HG03457 (cell line): ENCODE data around the gene LMCD1.

Experiments
- ATAC-seq: cut with Tn5 transposase; IDR thresholded peaks from one replicate; pipeline ENCODE4 v1.9.1; 2021; ENCODE audit warnings: moderate number of reproducible peaks; ENCODE audit not compliant: unreplicated experiment

LMCD1 gene

GRCh38 chr3:8530581-8530980, 29.0 kb downstream of the LMCD1 start:
- no peak for ATAC-seq

DNA sequence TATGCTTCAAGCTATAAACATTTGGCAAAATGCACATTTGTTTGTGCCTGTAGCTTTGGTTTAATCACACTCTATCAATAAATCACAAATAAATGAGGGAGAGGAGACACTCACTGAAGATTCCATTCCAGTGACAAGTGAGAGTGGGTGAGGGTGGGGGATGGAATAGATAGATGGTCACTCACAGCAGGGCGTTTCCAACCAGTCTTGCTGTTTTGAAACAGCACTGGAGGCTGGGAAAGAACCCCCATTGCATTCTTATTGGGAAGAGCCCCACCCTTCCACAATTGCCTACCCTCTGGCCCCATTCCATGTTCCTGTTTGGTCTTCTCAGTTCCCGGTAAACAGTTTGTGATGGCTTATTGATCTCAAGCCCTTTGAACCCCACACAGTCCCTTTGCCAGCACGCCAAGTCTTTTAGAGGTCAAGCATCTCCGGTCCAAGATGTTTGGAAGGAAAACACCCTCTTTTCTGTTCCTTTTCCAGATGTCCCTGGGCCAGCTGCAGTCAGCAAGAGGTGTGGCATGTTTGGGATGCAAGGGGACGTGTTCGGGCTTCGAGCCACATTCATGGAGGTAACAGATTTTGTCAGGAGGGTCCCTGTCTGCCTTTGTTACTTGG, 30.7 kb downstream of the LMCD1 start:
- ATAC-seq: no peak

GRCh38 chr3:8536096-8537056, 34.8 kb downstream of the LMCD1 start:
- ATAC-seq: no peak

- ATAC-seq: no peak
Measured at GRCh38 chr3:8537440-8537839, 35.8 kb downstream of the LMCD1 start.

DNA sequence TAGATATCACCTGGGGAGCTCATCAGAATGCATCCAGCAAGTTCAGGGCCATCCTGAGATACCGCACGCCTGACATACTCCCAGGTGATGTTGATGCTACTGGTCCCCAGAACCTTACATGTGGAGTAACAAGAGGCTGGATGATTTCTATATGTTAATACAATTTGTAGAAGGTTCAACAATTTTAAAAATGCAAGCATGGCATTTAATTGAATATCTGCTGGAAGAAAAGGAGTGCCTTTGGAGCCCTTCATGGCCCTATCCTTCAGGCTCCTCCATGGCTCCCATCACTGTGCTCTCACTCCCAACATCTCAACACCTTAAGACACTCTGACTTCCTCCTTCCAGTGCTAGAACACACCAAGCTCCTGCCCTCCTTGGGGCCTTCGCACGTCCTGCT, 36.6 kb downstream of the LMCD1 start:
- no peak for ATAC-seq

DNA sequence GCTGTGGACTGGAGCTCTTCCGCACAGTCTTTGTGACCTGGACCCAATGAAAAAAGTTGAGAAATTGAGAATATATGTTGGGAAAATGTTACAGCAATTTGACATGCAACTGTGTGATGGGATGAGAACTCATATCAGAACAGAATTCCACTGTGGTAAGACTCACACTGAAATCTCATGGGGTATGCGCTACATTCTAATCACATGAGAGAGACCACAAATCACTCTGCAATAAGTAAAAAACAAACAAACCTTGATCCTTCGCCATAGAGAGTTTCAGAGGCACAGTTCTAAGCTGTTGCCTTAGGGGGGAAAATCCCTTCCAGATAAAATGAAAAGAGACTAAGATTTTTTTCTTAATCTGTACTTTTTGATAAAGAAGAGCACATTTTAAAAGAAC, 37.3 kb downstream of the LMCD1 start:
- ATAC-seq: no peak

- no peak for ATAC-seq
Measured at GRCh38 chr3:8539419-8539818, 37.8 kb downstream of the LMCD1 start.

DNA sequence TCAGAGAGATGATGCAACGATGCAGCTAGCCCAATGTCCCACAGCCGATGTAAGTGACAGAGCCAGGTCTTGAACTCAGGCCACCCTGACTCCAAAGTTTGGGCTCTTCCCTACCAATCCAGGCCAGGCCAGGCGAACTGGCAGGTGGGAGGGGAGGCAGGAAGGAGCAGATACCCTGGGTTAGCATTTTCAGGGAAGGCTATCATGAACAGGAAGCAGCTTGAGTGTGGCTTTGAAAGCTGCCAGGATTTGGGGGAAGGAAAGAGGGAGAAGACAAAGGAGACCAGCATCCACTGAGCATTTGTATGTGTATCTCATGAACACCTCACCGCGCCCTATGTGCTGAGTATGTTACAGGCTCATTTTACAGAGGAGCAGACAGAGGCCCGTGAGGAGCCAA, 38.8 kb downstream of the LMCD1 start:
- no peak for ATAC-seq

DNA sequence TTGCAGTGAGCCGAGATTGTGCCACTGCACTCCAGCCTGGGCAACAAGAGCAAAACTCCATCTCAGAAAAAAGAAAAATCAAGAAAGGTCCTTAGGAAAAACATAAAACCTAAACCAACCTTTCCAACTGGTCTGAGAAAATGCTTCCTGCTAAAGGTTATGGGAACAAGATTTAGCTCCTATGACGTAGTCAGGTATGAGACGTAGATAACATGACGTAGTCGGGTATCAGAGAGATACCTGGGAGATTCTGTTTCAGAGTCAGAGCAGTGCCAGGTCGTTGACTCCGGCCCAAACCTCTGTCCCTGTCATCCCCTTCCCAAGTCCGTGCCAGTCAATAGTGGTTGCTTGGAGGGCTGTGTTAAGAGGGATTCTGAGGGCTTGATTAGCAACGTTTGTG, 39.9 kb downstream of the LMCD1 start:
- ATAC-seq: no peak

DNA sequence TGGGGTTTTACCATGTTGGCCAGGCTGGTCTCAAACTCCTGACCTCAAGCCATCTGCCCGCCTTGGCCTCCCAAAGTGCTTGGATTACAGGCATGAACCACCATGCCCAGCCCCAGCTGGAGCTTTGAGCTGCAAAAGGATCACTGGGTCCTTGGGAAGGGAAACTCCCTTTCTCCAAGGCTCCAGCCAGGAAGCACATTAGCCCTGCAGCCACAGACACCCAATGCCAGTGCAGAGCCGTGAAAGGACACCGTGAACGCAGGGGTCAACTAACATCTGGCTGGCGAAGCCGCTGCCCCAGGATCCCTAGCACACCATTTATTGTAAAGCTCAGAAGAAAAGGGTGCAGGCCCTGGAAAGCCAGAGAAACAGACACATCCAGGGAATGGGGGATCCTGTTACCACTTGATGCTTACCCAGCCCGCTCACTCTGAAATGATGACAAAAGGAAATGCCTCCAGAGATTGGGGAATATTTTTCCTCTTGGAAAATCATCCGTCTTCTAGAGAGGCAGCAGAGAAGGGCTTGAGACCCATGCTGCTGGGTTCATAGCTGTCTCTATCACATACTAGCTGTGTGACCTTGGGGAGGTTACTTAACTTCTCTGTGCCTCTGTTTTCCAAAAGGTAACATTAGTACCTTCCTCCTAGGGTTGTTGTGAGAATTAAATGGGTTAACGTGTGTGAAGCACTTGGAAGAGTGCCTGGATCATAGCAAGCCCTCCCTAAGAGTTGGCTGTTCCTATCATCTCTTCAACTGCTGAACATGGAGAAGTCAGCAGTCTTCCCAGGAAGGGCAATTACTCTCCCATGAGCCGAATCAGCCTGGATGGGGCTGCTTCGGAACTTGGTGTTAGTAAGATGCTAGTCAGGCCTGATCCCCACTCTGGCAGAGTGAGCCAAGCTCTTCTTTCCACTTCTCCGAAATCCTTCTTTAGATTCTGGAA, 40.8 kb downstream of the LMCD1 start:
- no peak for ATAC-seq

DNA sequence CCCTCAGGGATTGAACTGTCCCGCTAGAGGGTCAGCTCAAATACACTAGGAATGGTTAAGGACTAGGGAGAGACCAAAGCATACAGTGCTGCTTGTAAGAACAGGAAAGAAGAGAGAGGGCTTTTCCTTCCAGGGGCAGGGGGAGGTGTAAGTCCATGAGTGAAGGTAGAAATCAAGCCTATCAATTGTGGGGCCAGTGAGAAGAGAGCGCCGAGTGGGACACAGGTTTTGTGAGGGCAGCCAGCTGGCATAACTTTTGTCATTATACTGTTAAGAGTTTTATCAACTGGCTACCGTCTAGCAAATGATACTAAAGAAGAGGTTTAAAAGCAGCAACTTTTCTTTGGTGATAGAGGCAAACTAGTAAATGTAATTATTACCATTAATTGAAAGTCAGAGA, 45.0 kb downstream of the LMCD1 start:
- ATAC-seq: no peak

DNA sequence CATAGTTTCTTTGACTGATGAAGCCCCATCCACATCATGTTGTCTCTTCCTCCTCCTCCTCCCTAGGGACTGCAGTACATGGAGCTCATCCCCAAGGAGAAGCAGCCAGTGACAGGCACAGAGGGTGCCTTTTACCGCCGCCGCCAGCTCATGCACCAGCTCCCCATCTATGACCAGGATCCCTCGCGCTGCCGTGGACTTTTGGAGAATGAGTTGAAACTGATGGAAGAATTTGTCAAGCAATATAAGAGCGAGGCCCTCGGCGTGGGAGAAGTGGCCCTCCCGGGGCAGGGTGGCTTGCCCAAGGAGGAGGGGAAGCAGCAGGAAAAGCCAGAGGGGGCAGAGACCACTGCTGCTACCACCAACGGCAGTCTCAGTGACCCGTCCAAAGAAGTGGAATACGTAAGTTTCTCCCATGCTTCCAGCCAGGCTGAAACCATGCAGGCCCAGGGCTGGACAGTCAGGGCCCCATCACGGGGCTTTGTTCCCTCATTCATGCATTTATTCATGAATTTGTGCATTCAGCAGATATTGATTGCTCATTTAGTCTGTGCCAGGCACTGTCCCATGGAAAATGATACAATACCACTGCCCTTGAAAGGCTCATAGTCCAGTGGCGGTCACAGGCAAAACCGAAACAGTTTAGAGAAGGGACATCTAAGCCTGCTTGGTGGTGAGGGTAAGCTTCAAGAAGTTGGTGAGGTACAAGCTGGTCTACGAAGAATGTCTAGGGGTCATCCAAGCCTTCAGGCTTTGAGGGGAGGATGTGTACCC, 47.1 kb downstream of the LMCD1 start:
- ATAC-seq: no peak

DNA sequence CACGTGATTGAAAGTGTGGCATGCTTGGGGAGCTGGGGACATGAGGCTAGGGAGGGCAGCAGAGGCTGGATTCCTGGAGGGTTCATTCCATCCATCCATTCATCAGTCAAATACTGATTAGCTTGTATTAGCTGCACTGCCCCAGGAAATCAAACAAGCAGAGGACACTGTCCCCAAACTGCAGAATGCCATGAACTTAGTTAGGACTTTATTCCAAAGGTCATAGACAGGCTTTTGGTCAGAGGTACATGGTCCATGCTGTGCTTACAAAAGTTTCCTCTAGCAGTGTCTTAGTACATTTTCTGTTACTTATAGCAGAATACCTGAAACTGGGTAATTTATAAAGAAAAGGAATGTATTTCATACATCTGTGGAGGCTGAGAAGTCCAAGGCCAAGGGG, 47.7 kb downstream of the LMCD1 start:
- ATAC-seq: no peak

GRCh38 chr3:8550611-8551010, 49.0 kb downstream of the LMCD1 start:
- ATAC-seq: no peak

DNA sequence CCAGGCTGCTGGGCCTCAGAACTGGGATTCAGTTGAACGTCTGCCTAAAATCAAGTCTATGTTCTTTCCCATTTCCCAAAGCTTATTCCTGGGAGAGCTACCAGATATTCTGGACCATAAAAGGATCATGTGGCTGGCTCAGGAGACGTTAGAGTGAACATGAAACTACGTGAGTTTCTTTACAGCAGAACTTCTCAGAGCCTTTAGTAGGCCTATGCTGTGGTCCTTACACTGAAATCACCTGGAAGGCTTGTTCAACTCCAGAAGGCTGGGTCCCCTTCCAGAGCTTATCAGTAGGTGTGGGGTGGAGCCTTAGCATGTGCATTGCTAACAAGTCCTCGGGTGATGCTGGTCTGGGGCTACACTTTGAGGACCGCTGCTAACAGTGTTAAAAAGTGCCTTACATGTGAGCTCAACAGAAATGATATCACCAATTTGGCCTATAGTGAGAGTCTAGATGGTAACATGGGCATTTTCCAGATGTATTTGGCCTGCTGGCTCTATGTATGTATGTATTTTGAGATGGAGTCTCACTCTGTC, 50.7 kb downstream of the LMCD1 start:
- ATAC-seq: no peak

DNA sequence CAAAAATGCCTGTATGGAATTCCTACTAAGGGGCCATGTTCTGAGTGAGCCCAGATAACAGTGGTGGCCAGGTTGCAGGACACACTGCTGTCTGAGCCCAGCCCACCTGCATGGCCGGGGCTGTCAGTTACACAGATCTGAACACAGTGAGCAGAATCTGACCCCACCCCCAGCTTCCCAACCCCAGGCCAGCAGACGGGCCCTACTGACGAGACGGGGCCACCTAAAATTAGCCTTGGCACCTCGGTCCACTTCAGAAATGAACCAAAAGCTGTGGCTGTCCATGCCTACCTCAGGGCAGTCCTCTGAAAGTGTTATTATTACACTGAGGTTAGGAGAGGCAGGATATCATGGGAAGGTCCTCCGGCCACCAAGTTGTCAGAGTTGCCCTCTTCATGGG, 51.8 kb downstream of the LMCD1 start:
- no peak for ATAC-seq

- ATAC-seq: no peak
Measured at GRCh38 chr3:8554696-8555095, 53.1 kb downstream of the LMCD1 start.

DNA sequence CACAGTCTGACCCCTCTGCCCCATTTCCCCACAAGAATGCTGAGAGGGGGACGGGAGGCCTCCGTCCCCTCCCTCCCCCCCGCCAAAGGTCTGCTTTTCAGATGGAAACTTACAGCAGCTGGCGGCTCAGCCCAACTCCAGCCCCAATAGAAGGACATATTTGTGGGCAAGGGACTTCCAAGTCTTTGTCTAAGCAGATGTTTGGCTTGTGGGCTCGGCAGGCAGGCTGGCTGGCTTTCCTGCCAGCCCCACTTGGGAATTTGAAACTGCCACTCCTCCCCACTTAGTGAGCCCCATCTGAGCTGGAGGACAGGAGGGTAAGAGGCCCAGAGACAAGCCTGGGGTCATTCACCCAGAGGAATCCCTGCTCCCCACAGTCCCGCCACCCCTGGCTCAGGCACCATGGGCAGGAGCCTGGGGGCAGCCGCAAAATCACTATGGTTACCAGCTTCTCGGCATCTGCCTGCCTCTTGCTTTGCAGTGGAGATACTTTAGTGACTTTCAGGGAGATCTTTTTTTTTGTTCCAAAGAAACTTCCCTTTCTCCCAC, 53.6 kb downstream of the LMCD1 start:
- no peak for ATAC-seq

DNA sequence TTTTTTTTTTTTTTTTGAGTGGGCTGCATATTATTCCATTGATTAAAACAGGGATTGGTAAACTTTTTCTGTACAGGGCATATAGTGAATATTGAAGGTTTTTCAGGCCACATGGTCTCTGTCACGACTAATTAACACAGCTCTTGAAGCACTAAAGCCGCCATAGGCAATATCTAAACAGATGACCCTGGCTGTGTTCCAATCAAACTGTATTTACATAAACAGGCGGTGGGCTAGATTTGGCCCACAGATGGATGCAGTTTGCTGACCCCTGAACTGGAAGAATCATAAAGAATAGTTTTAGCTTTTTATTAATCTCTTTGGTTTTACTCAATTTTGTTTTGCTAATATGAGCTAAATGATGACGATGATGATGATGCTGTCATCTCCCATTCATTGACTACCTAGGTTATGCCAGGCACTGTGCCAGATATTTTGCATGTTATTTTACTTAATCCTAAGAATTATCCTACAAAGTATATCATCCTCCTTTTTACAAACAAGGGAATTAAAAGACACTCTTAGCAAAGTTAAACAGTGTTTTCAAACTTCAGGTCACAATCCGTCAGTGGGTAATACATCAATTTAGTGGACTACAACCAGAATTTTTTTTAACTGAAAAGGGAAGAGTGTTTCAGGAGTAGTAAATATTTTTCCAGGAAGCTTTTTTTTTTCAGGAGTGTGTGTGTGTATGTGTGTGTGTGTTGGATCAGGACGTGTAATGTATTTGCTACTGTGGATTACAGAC, 54.3 kb downstream of the LMCD1 start:
- ATAC-seq: no peak
